DND-41 (cell line): Measurements from ENCODE around the gene SNAP25.

ENCODE experiments used
- ATAC-seq: fragments of 200-7000 bp; cut with Tn5 transposase; 3 replicates; pipeline ENCODE4 v1.9.1; 2021; ENCODE audit warnings: low read depth; ENCODE audit not compliant: insufficient read depth
- DNase-seq: peaks from one replicate; pipeline ENCODE4 v3.0.0-alpha.2; 2020
- H2AFZ ChIP-seq: 2 replicates; pipeline ENCODE4 v1.6.0; 2012; ENCODE audit warnings: low read depth, low read length
- H3K27ac ChIP-seq: 2 replicates; pipeline ENCODE4 v1.5.1; 2012; ENCODE audit warnings: low read length, inconsistent platforms
- H3K27me3 ChIP-seq: fragments of 200-600 bp; sonication (generic); 2 replicates; pipeline ENCODE4 v1.6.0; 2012; ENCODE audit warnings: low read length, mild to moderate bottlenecking, inconsistent platforms; ENCODE audit not compliant: insufficient read depth, poor library complexity
- H3K36me3 ChIP-seq: 2 replicates; pipeline ENCODE4 v1.5.1; 2012; ENCODE audit warnings: low read length, inconsistent platforms; ENCODE audit not compliant: insufficient read depth
- H3K4me1 ChIP-seq: 2 replicates; pipeline ENCODE4 v1.5.1; 2012; ENCODE audit warnings: mild to moderate bottlenecking, low read length; ENCODE audit not compliant: insufficient read depth
- H3K4me2 ChIP-seq: 2 replicates; pipeline ENCODE4 v1.6.0; 2012; ENCODE audit warnings: mild to moderate bottlenecking, moderate library complexity, low read length, inconsistent platforms; ENCODE audit not compliant: insufficient read depth
- H3K4me3 ChIP-seq, 2 experiments: fragments of 200-600 bp in 1 of 2; shearing (Covaris generic) in 1 of 2; 2 replicates each; pipeline ENCODE4 v1.5.1; 2012 to 2016; ENCODE audit warnings: inconsistent platforms in 2 of 2, low read length in 2 of 2, mild to moderate bottlenecking in 2 of 2, low read depth in 1 of 2, moderate library complexity in 1 of 2
- H3K79me2 ChIP-seq: 2 replicates; pipeline ENCODE4 v1.6.0; 2012; ENCODE audit warnings: low read length, inconsistent platforms; ENCODE audit not compliant: insufficient read depth
- H3K9ac ChIP-seq: 2 replicates; pipeline ENCODE4 v1.6.0; 2012; ENCODE audit warnings: low read depth, mild to moderate bottlenecking, inconsistent platforms, low read length, moderate library complexity
- H3K9me3 ChIP-seq: 2 replicates; pipeline ENCODE4 v1.5.1; 2012; ENCODE audit warnings: low read length, moderate library complexity, mild to moderate bottlenecking, inconsistent platforms; ENCODE audit not compliant: insufficient read depth, severe bottlenecking
- H4K20me1 ChIP-seq: 2 replicates; pipeline ENCODE4 v1.6.0; 2012; ENCODE audit warnings: low read length; ENCODE audit not compliant: insufficient read depth
- EZH2 ChIP-seq: IDR thresholded peaks from 3 replicates; pipeline ENCODE4 v1.6.1; 2012; ENCODE audit warnings: borderline replicate concordance, low read depth, mild to moderate bottlenecking, moderate library complexity, low read length, inconsistent platforms; ENCODE audit not compliant: severe bottlenecking
- TF ChIP-seq, protein P1 (sequence below): IDR thresholded peaks from 2 replicates; pipeline ENCODE4 v1.5.1; 2012; ENCODE audit warnings: borderline replicate concordance, low read length, moderate library complexity, mild to moderate bottlenecking; ENCODE audit not compliant: poor library complexity, severe bottlenecking; ENCODE audit errors: extremely low read depth

The SNAP25 gene

DNA sequence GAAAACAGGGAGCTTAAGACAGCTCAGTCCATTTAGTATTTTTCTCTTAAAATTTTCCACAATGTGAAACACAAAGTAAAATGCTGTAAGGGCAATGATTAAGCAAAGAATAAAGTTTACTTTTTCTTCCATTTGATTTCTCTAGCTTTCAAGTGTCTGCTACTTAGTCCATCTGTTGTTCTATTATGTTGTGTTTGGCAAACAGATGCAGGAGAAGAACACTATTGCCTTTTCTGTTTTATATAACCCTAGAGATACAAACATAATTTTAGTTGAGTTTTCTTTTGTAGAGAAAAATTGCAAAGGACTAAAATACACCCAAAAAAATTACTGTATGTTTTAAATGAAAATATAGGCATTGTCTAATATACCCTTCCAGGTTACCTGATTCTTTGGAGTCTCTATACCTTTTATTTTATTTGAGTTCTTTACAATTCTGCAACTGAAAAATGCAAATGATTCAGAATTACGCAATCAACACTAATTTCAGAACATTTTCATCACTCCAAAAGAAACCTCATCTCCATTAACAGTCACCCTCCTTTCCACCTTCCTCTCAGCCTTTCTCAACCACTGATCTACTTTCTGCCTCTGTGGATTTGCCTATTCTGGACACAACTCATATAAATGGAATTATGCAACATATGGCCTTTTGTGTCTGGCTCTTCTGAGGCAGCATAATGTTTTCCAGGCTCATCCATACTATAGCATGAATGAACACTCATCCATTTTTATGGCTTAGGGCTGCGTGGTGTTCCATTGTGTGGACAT is 118.5 kb downstream of the SNAP25 start:
- peaks cover 6% of the 10 kb centered on the region for H3K9me3 ChIP-seq
- H3K27ac ChIP-seq = no peak overlapping the region
- H3K4me1 ChIP-seq = no peaks in the 10 kb centered on the region
- ATAC-seq (no peak), DNase-seq (no peak)
- H3K27me3 ChIP-seq = peaks cover 2% of the 10 kb centered on the region
- H3K4me3 ChIP-seq = no peak overlapping the region
- no peak overlapping the region for H3K9ac ChIP-seq
- H4K20me1 ChIP-seq = no peaks in the 10 kb centered on the region
- H3K4me2 ChIP-seq = no peak overlapping the region
- H3K36me3 ChIP-seq = no peaks in the 10 kb centered on the region
- TF ChIP-seq EZH2 = no peak
- TF ChIP-seq, protein P1, sequence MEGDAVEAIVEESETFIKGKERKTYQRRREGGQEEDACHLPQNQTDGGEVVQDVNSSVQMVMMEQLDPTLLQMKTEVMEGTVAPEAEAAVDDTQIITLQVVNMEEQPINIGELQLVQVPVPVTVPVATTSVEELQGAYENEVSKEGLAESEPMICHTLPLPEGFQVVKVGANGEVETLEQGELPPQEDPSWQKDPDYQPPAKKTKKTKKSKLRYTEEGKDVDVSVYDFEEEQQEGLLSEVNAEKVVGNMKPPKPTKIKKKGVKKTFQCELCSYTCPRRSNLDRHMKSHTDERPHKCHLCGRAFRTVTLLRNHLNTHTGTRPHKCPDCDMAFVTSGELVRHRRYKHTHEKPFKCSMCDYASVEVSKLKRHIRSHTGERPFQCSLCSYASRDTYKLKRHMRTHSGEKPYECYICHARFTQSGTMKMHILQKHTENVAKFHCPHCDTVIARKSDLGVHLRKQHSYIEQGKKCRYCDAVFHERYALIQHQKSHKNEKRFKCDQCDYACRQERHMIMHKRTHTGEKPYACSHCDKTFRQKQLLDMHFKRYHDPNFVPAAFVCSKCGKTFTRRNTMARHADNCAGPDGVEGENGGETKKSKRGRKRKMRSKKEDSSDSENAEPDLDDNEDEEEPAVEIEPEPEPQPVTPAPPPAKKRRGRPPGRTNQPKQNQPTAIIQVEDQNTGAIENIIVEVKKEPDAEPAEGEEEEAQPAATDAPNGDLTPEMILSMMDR = no peak
- no peak overlapping the region for H2AFZ ChIP-seq
- no peaks in the 10 kb centered on the region for H3K79me2 ChIP-seq

DNA sequence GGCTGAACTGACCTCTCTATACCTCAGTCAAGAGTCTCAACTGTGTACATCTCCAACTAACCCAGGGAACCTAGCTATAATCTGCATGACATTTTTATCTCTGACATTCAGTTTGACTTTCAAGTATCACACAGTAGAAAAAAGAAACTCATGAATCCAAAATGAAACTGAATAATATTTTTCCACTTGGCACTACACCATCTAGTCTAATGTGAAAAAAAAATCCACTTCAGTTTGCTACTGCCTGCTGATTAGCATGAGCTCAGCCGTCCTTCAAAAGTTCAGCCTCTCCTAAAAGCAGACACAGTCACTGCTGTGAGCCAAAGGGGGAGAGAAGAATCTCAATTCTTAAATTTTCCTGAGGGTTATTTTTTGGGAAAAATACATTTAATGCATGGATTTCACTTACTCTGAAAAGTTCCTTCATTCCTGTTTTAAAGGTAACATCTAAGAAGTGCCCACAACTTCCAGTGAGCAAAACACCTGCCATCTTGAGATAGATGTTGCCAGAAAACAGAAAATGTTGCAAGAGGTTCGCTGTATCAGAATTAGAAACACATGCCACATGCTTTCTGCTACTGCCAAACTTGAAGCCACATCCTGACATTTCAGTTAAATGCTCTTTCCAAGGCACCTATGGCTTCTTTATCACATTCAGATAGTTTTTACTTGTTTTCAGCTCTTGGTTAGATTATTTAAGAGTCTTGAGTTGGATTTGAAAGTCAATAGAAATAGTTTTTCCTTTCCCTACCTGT is 120.0 kb downstream of the SNAP25 start:
- TF ChIP-seq, protein P1 = no peak
- no peak for TF ChIP-seq EZH2
- H3K4me1 ChIP-seq = no peaks in the 10 kb centered on the region
- H3K79me2 ChIP-seq = no peaks in the 10 kb centered on the region
- no peak overlapping the region for H3K27ac ChIP-seq
- no peaks in the 10 kb centered on the region for H4K20me1 ChIP-seq
- DNase-seq (no peak), ATAC-seq (no peak)
- H3K9me3 ChIP-seq = peaks cover 8% of the 10 kb centered on the region
- H3K27me3 ChIP-seq = no peaks in the 10 kb centered on the region
- no peaks in the 10 kb centered on the region for H3K36me3 ChIP-seq
- no peak overlapping the region for H3K4me2 ChIP-seq
- H3K4me3 ChIP-seq = no peak overlapping the region
- H3K9ac ChIP-seq = no peak overlapping the region
- no peak overlapping the region for H2AFZ ChIP-seq

DNA sequence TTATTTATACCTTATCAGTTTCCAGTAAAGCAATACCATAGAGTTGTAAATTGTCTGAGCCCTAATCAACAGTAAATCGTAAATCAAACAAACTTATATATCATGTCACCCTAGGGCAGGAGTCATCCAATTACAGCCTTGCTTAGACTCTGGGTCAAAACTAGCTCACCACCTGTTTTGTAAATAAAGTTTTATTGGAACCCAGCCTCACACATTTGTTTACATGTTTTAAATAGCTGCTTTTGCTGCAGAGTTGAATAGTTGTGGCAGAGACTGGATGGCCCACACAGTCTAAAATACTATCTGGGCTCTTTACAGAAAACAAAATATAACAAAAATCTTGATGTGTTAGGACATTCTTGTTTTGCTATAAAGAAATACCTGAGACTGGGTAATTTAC is 121.0 kb downstream of the SNAP25 start:
- Histone ChIP-seq H3K79me2 (no peaks in the 10 kb centered on the region), H3K4me3 (no peak overlapping the region), H4K20me1 (no peaks in the 10 kb centered on the region), H3K9me3 (peaks cover 8% of the 10 kb centered on the region), H3K9ac (no peak overlapping the region), H3K27ac (no peak overlapping the region), H2AFZ (no peak overlapping the region), H3K4me2 (no peak overlapping the region), H3K27me3 (no peaks in the 10 kb centered on the region), H3K36me3 (no peaks in the 10 kb centered on the region), H3K4me1 (no peaks in the 10 kb centered on the region)
- DNase-seq (no peak), ATAC-seq (no peak)
- TF ChIP-seq EZH2 = no peak
- TF ChIP-seq, protein P1 = no peak
